Activated CD8-positive, alpha-beta memory T cell treated with anti-CD3 and anti-CD28 coated beads, Interleukin-2, amount 10 ng/mL, durations not matched to agents 7 days and 5 days (primary cell): ENCODE data around the gene GPX1. TPM values are rescaled to one million over a fixed set of nuclear protein-coding genes. Genes with fewer than 3 reads are reported as not detected.

Experiments used
- ATAC-seq: fragments of 150-1000 bp; cut with Tn5 transposase; one replicate; pipeline ENCODE4 v1.10.0; 2021; ENCODE audit warnings: moderate library complexity
- CTCF ChIA-PET: fragments of 350-600 bp; sonication (Branson Sonifier 250); formaldehyde crosslinking; loops from one replicate; lab custom pipeline; 2021; ENCODE audit warnings: antibody characterized with exemption; lab: Charles Lee
- DNase-seq: peaks from one replicate; pipeline ENCODE4 v3.0.0-alpha.2; 2020
- H3K27ac Mint-ChIP-seq: one replicate; pipeline ENCODE4 v1.8.0; 2021; ENCODE audit warnings: mild to moderate bottlenecking, mixed read lengths
- H3K27me3 Mint-ChIP-seq: one replicate; pipeline ENCODE4 v1.8.0; 2021; ENCODE audit warnings: mixed read lengths
- H3K36me3 Mint-ChIP-seq: one replicate; pipeline ENCODE4 v1.8.0; 2021; ENCODE audit warnings: mild to moderate bottlenecking, mixed read lengths
- H3K4me1 Mint-ChIP-seq: one replicate; pipeline ENCODE4 v1.8.0; 2021; ENCODE audit warnings: mixed read lengths
- H3K4me3 Mint-ChIP-seq: one replicate; pipeline ENCODE4 v1.8.0; 2021; ENCODE audit warnings: mild to moderate bottlenecking, moderate library complexity, mixed read lengths
- H3K9me3 Mint-ChIP-seq: one replicate; pipeline ENCODE4 v1.8.0; 2022; ENCODE audit warnings: low read depth, mixed read lengths
- total RNA-seq, 2 experiments: library from RNA; stranded (reverse); gene quantifications; one replicate each; pipeline ENCODE4 v1.2.3, GENCODE V29; 2021

The GPX1 gene
- total RNA-seq, 2 experiments from 2014 or later = 76.9 to 112 TPM

- no peak for ATAC-seq
- peaks cover 2% of the 10 kb centered on the region for H3K4me1 Mint-ChIP-seq
- no peak overlapping the region for H3K27ac Mint-ChIP-seq
- H3K4me3 Mint-ChIP-seq = no peak overlapping the region
- DNase-seq = no peak
- H3K27me3 Mint-ChIP-seq = no peaks in the 10 kb centered on the region
- H3K36me3 Mint-ChIP-seq = peaks cover 50% of the 10 kb centered on the region
- CTCF ChIA-PET = interaction anchor here (0.9 kb wide), 1 partner anchor 133 kb away, joined by 3 read pairs; no protein-coding TSS in a partner anchor
- no peaks in the 10 kb centered on the region for H3K9me3 Mint-ChIP-seq
These were observed 30.7 kb downstream of the GPX1 start for GRCh38 chr3:49327485-49327884.

GRCh38 chr3:49324768-49325167 lies 33.4 kb downstream of the GPX1 start:
- Mint-ChIP-seq H3K27me3 (no peaks in the 10 kb centered on the region), H3K27ac (no peak overlapping the region), H3K9me3 (no peaks in the 10 kb centered on the region), H3K4me3 (no peak overlapping the region), H3K4me1 (no peaks in the 10 kb centered on the region), H3K36me3 (peaks cover 56% of the 10 kb centered on the region)
- no peak for DNase-seq
- no peak for ATAC-seq
- CTCF ChIA-PET = interaction anchor here (1.1 kb wide), 1 partner anchor 16 kb away, joined by 3 read pairs; no protein-coding TSS in a partner anchor

GRCh38 chr3:49316696-49317457 lies 41.3 kb downstream of the GPX1 start:
- H3K4me1 Mint-ChIP-seq = no peaks in the 10 kb centered on the region
- CTCF ChIA-PET = no interaction called here
- ATAC-seq (no peak), DNase-seq (no peak)
- peaks cover 34% of the 10 kb centered on the region for H3K36me3 Mint-ChIP-seq
- no peaks in the 10 kb centered on the region for H3K27me3 Mint-ChIP-seq
- no peak overlapping the region for H3K4me3 Mint-ChIP-seq
- H3K9me3 Mint-ChIP-seq = no peaks in the 10 kb centered on the region
- H3K27ac Mint-ChIP-seq = no peak overlapping the region

GRCh38 chr3:49313896-49314688 lies 44.1 kb downstream of the GPX1 start:
- H3K36me3 Mint-ChIP-seq = peaks cover 36% of the 10 kb centered on the region
- no peaks in the 10 kb centered on the region for H3K27me3 Mint-ChIP-seq
- CTCF ChIA-PET = interaction anchor here (1.0 to 1.2 kb wide), 2 partner anchors 26 to 135 kb away, joined by 3 read pairs; no protein-coding TSS in a partner anchor
- DNase-seq (no peak), ATAC-seq (no peak)
- no peaks in the 10 kb centered on the region for H3K4me1 Mint-ChIP-seq
- H3K9me3 Mint-ChIP-seq = no peaks in the 10 kb centered on the region
- H3K27ac Mint-ChIP-seq = peak overlapping the region; percentile 52
- H3K4me3 Mint-ChIP-seq = no peak overlapping the region

- H3K4me3 Mint-ChIP-seq = no peak overlapping the region
- H3K27ac Mint-ChIP-seq = peak overlapping the region; percentile 20
- peaks cover 44% of the 10 kb centered on the region for H3K36me3 Mint-ChIP-seq
- no peaks in the 10 kb centered on the region for H3K9me3 Mint-ChIP-seq
- H3K27me3 Mint-ChIP-seq = no peaks in the 10 kb centered on the region
- ATAC-seq (no peak), DNase-seq (no peak)
- no peaks in the 10 kb centered on the region for H3K4me1 Mint-ChIP-seq
- CTCF ChIA-PET = interaction anchor here (1.4 kb wide), 1 partner anchor 140 kb away, joined by 5 read pairs; the partner anchor contains the start of gene KLHDC8B
These were observed 46.9 kb downstream of the GPX1 start for GRCh38 chr3:49311283-49311682.

- ATAC-seq (no peak), DNase-seq (no peak)
- Mint-ChIP-seq H3K4me1 (no peaks in the 10 kb centered on the region), H3K9me3 (no peaks in the 10 kb centered on the region), H3K27me3 (no peaks in the 10 kb centered on the region), H3K4me3 (no peak overlapping the region), H3K27ac (peak overlapping the region; percentile 20), H3K36me3 (peaks cover 44% of the 10 kb centered on the region)
- CTCF ChIA-PET = interaction anchor here (0.6 to 1.4 kb wide), 2 partner anchors 36 to 140 kb away, joined by 4 to 5 read pairs; partner anchors contain the start of gene KLHDC8B
These were observed 47.5 kb downstream of the GPX1 start for GRCh38 chr3:49310677-49311076.

Other genes starting within 250 kb of the GPX1 start
- gene USP19, start 237.5 kb downstream of the GPX1 start, total RNA-seq = 10 to 100 TPM; 58.3 to 68.6 TPM
- not detected for gene LAMB2, start 225.3 kb downstream of the GPX1 start, total RNA-seq
- 10 to 100 TPM; 23.5 to 23.7 TPM for gene CCDC71, start 192.0 kb downstream of the GPX1 start, total RNA-seq
- 1 to 10 TPM in 1 of 2 experiments, under 1 TPM in 1; 0.80 to 1.3 TPM for gene KLHDC8B, start 186.8 kb downstream of the GPX1 start, total RNA-seq
- 1 to 10 TPM; 7.0 to 7.1 TPM for gene C3orf62, start 81.1 kb downstream of the GPX1 start, total RNA-seq
- 10 to 100 TPM; 79.9 to 84.5 TPM for gene USP4, start 18.3 kb downstream of the GPX1 start, total RNA-seq
- 100 to 1,000 TPM; 439 to 539 TPM for gene RHOA, start 53.6 kb upstream of the GPX1 start, total RNA-seq
- gene TCTA, start 54.1 kb upstream of the GPX1 start, total RNA-seq = 10 to 100 TPM; 27.7 to 28.0 TPM
- 1 to 10 TPM; 3.2 to 6.9 TPM for gene AMT, start 64.1 kb upstream of the GPX1 start, total RNA-seq
- 10 to 100 TPM; 23.9 to 29.0 TPM for gene NICN1, start 71.0 kb upstream of the GPX1 start, total RNA-seq
- 10 to 100 TPM; 17.6 to 17.9 TPM for gene DAG1, start 111.9 kb upstream of the GPX1 start, total RNA-seq
- under 1 TPM; 0.12 TPM for gene BSN, start 196.1 kb upstream of the GPX1 start, total RNA-seq